Amniotic epithelial cell (primary cell): Measurements from ENCODE around the gene ALOX15B.

ENCODE experiments used
- DNase-seq: peaks from one replicate; pipeline ENCODE4 v3.0.0-alpha.2; 2010; ENCODE audit warnings: low read depth

Gene ALOX15B

DNA sequence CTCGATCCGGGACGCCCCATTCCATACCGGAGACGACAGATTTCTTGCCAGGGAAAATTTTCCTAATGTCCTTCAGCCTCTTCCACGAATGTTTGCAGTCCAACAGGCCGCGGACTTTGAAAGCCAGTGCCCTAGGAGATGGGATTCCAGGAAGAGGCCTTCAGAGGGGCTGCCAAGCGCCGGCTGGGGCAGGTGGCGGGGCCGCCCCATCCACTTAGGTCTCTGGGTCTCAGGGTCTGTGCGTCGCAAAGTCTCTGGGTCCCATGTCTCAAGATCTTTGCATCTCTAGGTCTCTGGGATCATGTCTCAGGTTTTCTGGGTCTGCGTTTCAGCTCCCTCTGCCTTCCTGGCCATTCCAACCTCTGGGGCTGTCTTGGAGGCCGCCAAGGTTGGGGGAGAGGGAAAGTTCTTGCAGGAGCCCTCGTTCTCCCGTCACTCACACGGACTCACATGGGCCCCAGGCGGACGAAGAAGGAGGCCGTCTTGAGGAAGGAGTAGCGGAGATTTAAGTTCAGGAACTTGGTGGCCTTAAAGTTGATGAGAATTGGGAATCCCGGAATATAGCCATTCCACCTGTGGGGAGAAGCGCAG is 41.4 kb downstream of the ALOX15B start:
- no peak for DNase-seq

DNA sequence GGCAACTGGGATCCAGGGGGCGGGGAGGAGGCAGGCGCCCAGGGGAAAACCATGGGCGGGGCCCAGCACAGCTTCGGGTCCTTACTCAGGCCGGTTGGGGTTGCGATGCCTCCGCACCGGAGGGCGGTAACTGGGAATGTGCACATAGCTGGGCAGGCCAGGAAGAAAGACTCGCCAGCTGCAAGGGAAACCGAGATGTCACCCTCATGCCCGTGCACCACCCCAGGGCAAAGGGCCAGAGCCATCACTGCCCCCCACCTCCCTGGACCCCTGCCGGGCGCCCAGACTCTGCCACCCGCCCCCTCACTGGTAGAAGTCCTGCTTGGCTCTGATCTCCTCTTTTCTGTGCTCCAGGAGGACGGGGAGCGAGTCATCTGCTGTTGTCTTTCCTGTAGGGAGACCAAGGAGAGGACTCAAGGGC is 42.0 kb downstream of the ALOX15B start:
- DNase-seq = no peak

DNA sequence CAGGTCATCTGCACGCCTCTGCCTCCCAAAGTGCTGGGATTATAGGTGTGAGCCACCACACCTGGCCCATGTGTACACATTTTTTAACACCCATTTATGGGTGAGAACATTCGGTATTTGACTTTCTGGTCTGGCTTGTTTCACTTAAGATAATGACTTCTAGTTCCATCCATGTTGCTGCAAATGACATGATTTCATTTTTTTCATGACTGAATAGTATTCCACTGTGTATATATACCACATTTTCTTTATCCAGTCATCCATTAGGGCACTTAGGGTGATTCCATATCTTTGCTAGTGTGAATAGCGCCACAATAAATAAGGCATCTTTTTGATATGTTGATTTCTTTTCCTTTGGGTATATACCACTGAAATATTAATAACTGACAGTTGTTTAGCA is 43.0 kb downstream of the ALOX15B start:
- DNase-seq = no peak

DNA sequence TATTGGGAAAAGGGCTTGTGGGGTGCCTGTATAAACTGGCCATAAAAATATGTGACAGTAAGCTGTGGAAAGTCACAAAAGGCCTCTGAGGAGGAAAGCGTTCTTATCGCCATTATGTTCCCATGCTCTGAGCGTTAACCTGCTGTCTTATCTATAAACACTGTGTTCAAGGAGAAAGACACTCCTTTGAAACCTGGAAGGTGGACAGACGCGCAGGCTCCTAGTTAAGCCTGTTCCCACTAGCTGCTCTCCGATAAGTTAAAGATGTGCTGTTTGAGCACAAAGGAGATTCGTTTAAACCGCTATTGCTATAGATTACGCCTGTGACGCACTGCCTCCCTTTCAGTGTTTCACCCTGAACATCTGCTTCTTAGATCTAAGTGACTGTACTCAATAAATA is 43.4 kb downstream of the ALOX15B start:
- no peak for DNase-seq

DNA sequence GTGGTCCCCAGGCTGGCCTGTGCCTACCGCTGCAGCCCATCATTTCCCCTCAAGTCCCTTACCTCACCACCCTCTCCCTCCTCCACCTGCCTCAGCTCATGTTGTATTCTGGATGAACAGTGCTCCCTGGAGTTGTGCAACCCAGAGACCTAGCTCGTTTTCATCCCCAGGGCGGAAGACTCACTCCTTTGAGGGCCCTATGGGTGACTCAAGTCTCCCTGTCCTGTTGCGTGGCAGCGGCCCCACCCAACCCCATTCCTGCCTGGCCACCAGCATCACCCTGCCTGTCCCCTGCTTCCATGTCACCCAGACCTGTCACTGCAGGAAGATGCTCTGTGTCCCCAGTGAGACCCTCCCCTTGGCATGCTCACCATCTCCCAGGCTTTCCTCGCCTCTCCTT is 45.4 kb downstream of the ALOX15B start:
- DNase-seq = no peak

DNA sequence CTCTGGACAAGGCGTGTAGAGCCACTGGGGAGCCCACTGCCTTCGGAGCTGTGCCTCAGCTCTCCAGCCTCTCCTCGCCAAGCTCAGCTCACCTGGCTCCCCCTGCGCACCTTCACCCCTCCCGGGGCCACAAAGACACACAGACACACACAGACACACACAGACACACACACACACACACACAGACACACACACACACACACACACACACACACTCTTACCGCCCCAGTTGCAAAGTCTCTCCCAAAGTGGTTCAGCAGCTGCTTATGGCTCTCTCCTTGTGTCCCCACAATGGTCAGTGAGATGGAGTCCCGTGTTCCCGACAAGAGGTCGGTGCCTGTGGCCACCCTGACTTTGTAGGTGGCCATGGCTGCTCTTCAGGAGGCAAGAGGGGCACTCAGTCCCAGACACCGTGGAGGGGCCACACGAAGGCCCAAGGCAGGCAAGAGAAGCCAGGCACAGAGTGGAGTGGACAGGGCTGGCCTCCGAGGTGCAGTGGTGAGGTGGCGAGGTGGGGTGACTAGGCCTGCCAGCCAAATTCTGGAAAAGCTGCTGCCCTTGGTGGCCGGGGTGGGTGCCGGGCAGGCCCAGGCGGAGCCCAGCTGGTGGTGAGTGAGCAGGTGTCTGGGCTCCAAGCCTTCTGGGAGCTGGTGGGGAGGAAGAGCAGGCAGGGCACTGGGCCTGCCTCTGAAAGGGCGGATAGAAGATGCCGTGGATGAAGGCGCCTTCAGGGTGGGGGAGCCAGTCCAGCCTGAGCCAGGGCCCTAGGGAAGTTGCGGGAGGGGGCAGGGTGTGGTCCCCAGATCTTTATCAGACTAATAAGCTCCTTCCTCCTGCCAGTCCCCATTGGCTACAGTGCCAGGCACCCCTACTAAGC is 48.5 kb downstream of the ALOX15B start, which contains the start of gene ALOX12B:
ALOX12B (minus strand) TSS at position 642 of the 877 bp plus-strand sequence; CDS start at position 368, 274 bp downstream.
- DNase-seq = no peak

DNA sequence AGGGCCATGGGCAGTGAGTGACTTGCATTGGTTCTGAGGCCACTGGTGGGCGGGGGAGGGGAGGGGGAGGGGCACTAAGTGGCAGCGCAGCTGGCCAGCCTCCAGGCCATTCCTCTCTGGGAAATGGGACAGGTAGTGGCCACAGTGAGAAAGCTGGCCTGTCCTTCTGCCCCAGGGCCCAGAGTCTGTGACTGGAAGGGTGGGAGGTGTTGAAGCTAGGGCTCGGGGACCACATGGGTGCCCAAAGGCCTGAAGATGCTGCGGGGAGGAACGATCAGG is 49.0 kb downstream of the ALOX15B start:
- DNase-seq = no peak

DNA sequence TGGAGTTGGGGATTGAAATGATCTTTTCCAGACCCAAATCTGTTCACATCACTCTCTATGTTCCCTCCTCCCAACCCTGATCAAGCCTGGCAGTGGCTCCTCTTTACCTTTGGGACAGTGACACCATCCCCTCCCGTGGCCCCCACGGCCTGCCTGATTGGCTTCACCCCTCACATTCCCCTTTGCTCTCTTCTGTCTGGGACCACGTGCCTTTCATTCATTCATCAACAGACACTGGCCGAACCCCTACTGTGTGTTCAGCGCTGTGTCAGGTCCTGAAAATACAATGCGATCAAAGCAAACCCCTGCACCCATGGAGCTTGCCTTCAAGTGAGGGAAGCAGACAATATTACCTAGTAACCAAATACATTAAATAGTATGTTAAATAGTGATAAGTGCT is 50.9 kb downstream of the ALOX15B start:
- no peak for DNase-seq

DNA sequence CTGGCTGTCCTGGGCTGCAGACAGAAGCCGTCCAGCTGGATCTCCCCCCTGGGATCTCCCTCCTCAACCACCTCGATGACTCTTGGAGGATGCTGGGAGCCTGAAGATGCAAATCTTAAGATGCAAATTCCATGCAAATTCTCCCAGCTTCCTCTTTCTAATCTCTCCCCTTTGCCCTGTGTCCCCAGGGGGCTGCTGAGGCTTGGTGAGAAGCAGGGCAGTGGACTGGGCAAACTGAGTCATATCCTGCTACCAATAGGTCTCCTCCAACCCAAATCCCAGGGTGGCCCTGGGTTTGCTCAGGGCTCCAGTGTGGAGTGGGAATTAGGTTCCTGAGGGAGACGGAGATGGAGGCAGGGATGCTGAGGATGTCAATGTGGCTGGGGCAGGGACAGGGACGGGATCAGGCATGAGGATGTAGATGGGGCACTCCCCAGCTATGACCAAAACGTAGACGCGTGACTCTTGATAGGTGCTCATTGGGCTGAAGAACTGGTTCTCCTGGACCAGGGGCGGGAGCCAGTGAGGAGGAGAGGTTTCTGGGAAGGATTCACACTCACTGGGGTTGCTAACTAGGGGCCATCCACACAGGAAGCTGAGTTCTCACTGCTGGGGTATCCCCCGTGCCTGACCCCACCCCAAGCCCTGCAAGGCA is 52.3 kb downstream of the ALOX15B start:
- DNase-seq = no peak

DNA sequence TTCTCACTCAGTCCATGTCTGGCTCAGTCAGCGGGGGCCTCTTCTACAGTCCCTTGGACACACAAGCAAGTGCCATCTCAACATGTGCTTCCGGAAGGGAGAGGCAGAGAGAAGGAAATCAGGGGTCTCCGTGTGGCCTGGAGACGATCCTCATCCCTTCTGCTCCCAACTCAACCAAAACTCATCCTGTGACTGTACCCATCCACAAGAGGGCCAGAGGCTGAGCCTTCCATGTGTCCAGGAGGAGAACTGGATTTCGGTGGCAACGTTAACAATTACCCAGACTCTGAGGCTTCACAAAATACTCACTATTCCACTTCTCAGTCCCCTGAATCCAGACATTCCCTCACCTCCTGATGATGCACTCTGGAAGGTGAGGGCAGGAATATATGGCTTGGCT is 56.5 kb downstream of the ALOX15B start:
- no peak for DNase-seq

DNA sequence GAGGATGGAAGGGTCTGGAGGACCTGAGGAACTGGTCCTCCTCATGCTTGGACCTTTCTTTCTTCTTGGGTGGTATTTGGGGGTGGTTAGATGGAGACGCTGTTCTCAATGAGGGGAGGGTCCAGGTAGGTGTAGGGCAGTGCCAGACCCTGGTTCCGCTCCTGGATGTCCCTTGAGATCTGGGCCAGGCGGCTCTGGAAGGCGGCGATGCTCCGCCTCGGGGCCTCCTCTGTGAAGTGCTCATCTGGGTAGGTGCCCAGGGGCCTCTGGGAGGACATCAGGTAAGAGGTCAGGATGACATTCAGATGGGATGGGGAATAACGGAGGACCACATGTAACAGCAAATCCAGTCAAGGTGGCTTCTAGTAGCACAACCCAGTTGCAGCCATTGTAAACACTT is 57.7 kb downstream of the ALOX15B start:
- no peak for DNase-seq
